A673 (cell line): ENCODE results near the gene ANTXRL. TPM values are rescaled to one million over a fixed set of nuclear protein-coding genes. Genes with fewer than 3 reads are reported as not detected.
"Not testable (repeated sequence)": the region's sequence is repeated elsewhere in the genome, so short reads cannot be mapped to it uniquely, and the experiment has no call there.

Experiments used
- BruUV-seq: library from RNA; stranded (reverse); fragments of 400-500 nt; replicated peaks from 2 replicates; lab custom pipeline; 2021; lab: Mats Ljungman, UMichigan
- CTCF ChIA-PET: fragments of 300-600 bp; sonication (Branson Sonifier 250); formaldehyde crosslinking; loops from one replicate; lab custom pipeline; 2022; ENCODE audit warnings: antibody characterized with exemption; lab: Charles Lee
- POLR2A ChIA-PET: fragments of 300-600 bp; sonication (Branson Sonifier 250); formaldehyde crosslinking; loops from one replicate; lab custom pipeline; 2022; ENCODE audit warnings: antibody characterized with exemption; ENCODE audit not compliant: low non-redundant PET; lab: Charles Lee
- DNase-seq: peaks from one replicate; pipeline ENCODE4 v3.0.0-alpha.2; 2015; ENCODE audit warnings: low spot score
- H3K27ac ChIP-seq: fragments of 200-600 bp; sonication (generic); 2 replicates; pipeline ENCODE4 v1.5.1; 2016; ENCODE audit warnings: mixed run types, low read depth, mild to moderate bottlenecking, mixed read lengths, antibody characterized with exemption, low read length; ENCODE audit not compliant: poor library complexity, severe bottlenecking
- H3K27me3 ChIP-seq: fragments of 200-600 bp; sonication (generic); replicated peaks from 2 replicates; pipeline ENCODE4 v1.6.1; 2017; ENCODE audit warnings: mixed run types, low read depth, mild to moderate bottlenecking, mixed read lengths, antibody characterized with exemption, low read length; ENCODE audit not compliant: insufficient read depth, poor library complexity
- H3K36me3 ChIP-seq: fragments of 200-600 bp; sonication (generic); 2 replicates; pipeline ENCODE4 v1.6.1; 2016; ENCODE audit warnings: mixed run types, mild to moderate bottlenecking, mixed read lengths, antibody characterized with exemption, low read length; ENCODE audit not compliant: insufficient read depth, poor library complexity, severe bottlenecking
- H3K4me1 ChIP-seq: fragments of 200-600 bp; sonication (generic); 2 replicates; pipeline ENCODE4 v1.6.1; 2017; ENCODE audit warnings: mixed run types, mild to moderate bottlenecking, mixed read lengths, antibody characterized with exemption, low read length; ENCODE audit not compliant: insufficient read depth, poor library complexity, severe bottlenecking
- H3K4me3 ChIP-seq: fragments of 200-600 bp; sonication (generic); 2 replicates; pipeline ENCODE4 v1.5.1; 2016; ENCODE audit warnings: low read depth, mixed run types, mild to moderate bottlenecking, mixed read lengths, low read length; ENCODE audit not compliant: poor library complexity, severe bottlenecking
- H3K9me3 ChIP-seq: fragments of 200-600 bp; sonication (generic); 2 replicates; pipeline ENCODE4 v1.6.1; 2016; ENCODE audit warnings: mixed run types, low read depth, mild to moderate bottlenecking, mixed read lengths, antibody characterized with exemption, low read length; ENCODE audit not compliant: poor library complexity, severe bottlenecking
- EZH2 ChIP-seq: fragments of 200-600 bp; sonication (generic); IDR thresholded peaks from 2 replicates; pipeline ENCODE4 v1.6.1; 2017; ENCODE audit warnings: borderline replicate concordance, low read depth, mild to moderate bottlenecking, mixed read lengths, antibody characterized with exemption, low read length; ENCODE audit not compliant: poor library complexity, severe bottlenecking
- intact Hi-C: fragments of 100-400 bp; cut with micrococcal nuclease; formaldehyde crosslinking; loops from one replicate; pipeline ENCODE4 v1.10.0; 2022; ENCODE audit not compliant: unreplicated experiment
- total RNA-seq: library from RNA; stranded (reverse); gene quantifications from 2 replicates; pipeline ENCODE4 v1.2.3, GENCODE V29; 2021
- TF ChIP-seq, protein P1 (sequence below): fragments of 300-800, 200-600 bp; sonication (generic); conservative IDR thresholded peaks from 2 replicates; pipeline ENCODE4 v1.5.1; 2017; ENCODE audit warnings: low read depth, mild to moderate bottlenecking, antibody characterized with exemption, low read length, moderate library complexity, mixed read lengths

Gene ANTXRL
- total RNA-seq, 1 experiment from 2014 or later = not detected

GRCh38 chr10:46255801-46256747, 30.7 kb upstream of the ANTXRL start:
- peak; percentile 40 for DNase-seq
- no TSS peak for BruUV-seq
- TF ChIP-seq, protein P1, sequence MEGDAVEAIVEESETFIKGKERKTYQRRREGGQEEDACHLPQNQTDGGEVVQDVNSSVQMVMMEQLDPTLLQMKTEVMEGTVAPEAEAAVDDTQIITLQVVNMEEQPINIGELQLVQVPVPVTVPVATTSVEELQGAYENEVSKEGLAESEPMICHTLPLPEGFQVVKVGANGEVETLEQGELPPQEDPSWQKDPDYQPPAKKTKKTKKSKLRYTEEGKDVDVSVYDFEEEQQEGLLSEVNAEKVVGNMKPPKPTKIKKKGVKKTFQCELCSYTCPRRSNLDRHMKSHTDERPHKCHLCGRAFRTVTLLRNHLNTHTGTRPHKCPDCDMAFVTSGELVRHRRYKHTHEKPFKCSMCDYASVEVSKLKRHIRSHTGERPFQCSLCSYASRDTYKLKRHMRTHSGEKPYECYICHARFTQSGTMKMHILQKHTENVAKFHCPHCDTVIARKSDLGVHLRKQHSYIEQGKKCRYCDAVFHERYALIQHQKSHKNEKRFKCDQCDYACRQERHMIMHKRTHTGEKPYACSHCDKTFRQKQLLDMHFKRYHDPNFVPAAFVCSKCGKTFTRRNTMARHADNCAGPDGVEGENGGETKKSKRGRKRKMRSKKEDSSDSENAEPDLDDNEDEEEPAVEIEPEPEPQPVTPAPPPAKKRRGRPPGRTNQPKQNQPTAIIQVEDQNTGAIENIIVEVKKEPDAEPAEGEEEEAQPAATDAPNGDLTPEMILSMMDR = peak; percentile 59
- TF ChIP-seq EZH2 = no peak

GRCh38 chr10:46257099-46257498, 29.7 kb upstream of the ANTXRL start:
- Histone ChIP-seq H3K9me3 (no peaks in the 10 kb centered on the region), H3K36me3 (no peaks in the 10 kb centered on the region), H3K4me1 (no peaks in the 10 kb centered on the region), H3K4me3 (no peak overlapping the region), H3K27me3 (no peaks in the 10 kb centered on the region), H3K27ac (no peak overlapping the region)
- CTCF ChIA-PET = no interaction called here
- BruUV-seq = no TSS peak
- POLR2A ChIA-PET = no interaction called here
- intact Hi-C loops = loop anchor here (5.0 kb wide), 1 partner anchor 790 kb away; no protein-coding TSS in a partner anchor
- no peak for DNase-seq
- TF ChIP-seq EZH2 = no peak
- TF ChIP-seq, protein P1 = no peak

More at GRCh38 chr10:46255801-46256747, 30.7 kb upstream of the ANTXRL start:
- POLR2A ChIA-PET = no interaction called here
- no peaks in the 10 kb centered on the region for H3K36me3 ChIP-seq
- H3K4me1 ChIP-seq = no peaks in the 10 kb centered on the region
- no peak overlapping the region for H3K27ac ChIP-seq
- CTCF ChIA-PET = interaction anchor here (0.5 kb wide), 1 partner anchor 1021 kb away, joined by 4 read pairs; no protein-coding TSS in a partner anchor
- intact Hi-C loops = loop anchor here (5.0 kb wide), 1 partner anchor 789 kb away; no protein-coding TSS in a partner anchor
- H3K4me3 ChIP-seq = no peak overlapping the region
- no peaks in the 10 kb centered on the region for H3K9me3 ChIP-seq
- no peaks in the 10 kb centered on the region for H3K27me3 ChIP-seq

GRCh38 chr10:46262906-46263560, 23.8 kb upstream of the ANTXRL start:
- H3K27me3 ChIP-seq, H3K4me1 ChIP-seq, H3K27ac ChIP-seq, DNase-seq, H3K9me3 ChIP-seq, H3K36me3 ChIP-seq, POLR2A ChIA-PET, CTCF ChIA-PET, BruUV-seq, intact Hi-C loops, H3K4me3 ChIP-seq: not testable (repeated sequence)
